ENCODE measurements around the gene VIPR2.
"Not testable (repeated sequence)": the region's sequence is repeated elsewhere in the genome, so short reads cannot be mapped to it uniquely, and the experiment has no call there.

Gene VIPR2

GRCh38 chr7:159000859-159001435, 143.7 kb downstream of the VIPR2 start (continued):
- no peak for TF ChIP-seq PATZ1 (CRISPR knock-in tag; IDR thresholded peaks at IDR 0.05; ENCODE audit: borderline replicate concordance)

GRCh38 chr7:159000070-159000469, 144.6 kb downstream of the VIPR2 start:
- TF ChIP-seq SNAI2 (CRISPR knock-in tag; IDR thresholded peaks at IDR 0.05) (no peak), TCF4 (CRISPR knock-in tag; IDR thresholded peaks at IDR 0.05; ENCODE audit: borderline replicate concordance) (no peak), RARB (CRISPR knock-in tag; IDR thresholded peaks at IDR 0.05) (no peak), PPARA (CRISPR knock-in tag; IDR thresholded peaks at IDR 0.05; ENCODE audit: borderline replicate concordance) (no peak)
- ATAC-seq: no peak

GRCh38 chr7:158999496-158999895, 145.2 kb downstream of the VIPR2 start:
- no peak for ATAC-seq
- TF ChIP-seq CSDC2 (CRISPR knock-in tag; IDR thresholded peaks at IDR 0.05) (no peak), SNAI2 (CRISPR knock-in tag; IDR thresholded peaks at IDR 0.05) (no peak), ZC3H10 (CRISPR knock-in tag; IDR thresholded peaks at IDR 0.05) (no peak), ARNTL (CRISPR knock-in tag; IDR thresholded peaks at IDR 0.05; ENCODE audit: borderline replicate concordance, low read depth) (no peak), ZNF565 (CRISPR knock-in tag; conservative IDR thresholded peaks at IDR 0.05; ENCODE audit: low read depth) (no peak), CREB5 (CRISPR knock-in tag; IDR thresholded peaks at IDR 0.05; ENCODE audit: low read depth) (no peak), ESRRG (CRISPR knock-in tag; IDR thresholded peaks at IDR 0.05) (no peak), TOX (CRISPR knock-in tag; IDR thresholded peaks at IDR 0.05; ENCODE audit: borderline replicate concordance) (no peak), TSHZ2 (CRISPR knock-in tag; IDR thresholded peaks at IDR 0.05) (no peak), GLIS3 (CRISPR knock-in tag; IDR thresholded peaks at IDR 0.05) (no peak), PATZ1 (CRISPR knock-in tag; IDR thresholded peaks at IDR 0.05; ENCODE audit: borderline replicate concordance) (no peak)

GRCh38 chr7:158998261-158998660, 146.4 kb downstream of the VIPR2 start:
- not testable (repeated sequence) for ATAC-seq

- TF ChIP-seq ARNTL (CRISPR knock-in tag; IDR thresholded peaks at IDR 0.05; ENCODE audit: borderline replicate concordance, low read depth): no peak
- peak; percentile 54; the same call in 2 of the 3 replicates for ATAC-seq
These were observed 147.2 kb downstream of the VIPR2 start for GRCh38 chr7:158997471-158997870.

- ATAC-seq: no peak
- no peak for TF ChIP-seq PATZ1 (CRISPR knock-in tag; IDR thresholded peaks at IDR 0.05; ENCODE audit: borderline replicate concordance)
- TF ChIP-seq CSDC2 (CRISPR knock-in tag; IDR thresholded peaks at IDR 0.05): no peak
- TF ChIP-seq ZNF8 (CRISPR knock-in tag; IDR thresholded peaks at IDR 0.05): no peak
- no peak for TF ChIP-seq ZNF565 (CRISPR knock-in tag; conservative IDR thresholded peaks at IDR 0.05; ENCODE audit: low read depth)
- no peak for TF ChIP-seq OSR1 (CRISPR knock-in tag; IDR thresholded peaks at IDR 0.05)
- no peak for TF ChIP-seq ZC3H10 (CRISPR knock-in tag; IDR thresholded peaks at IDR 0.05)
- no peak for TF ChIP-seq CSRNP3 (CRISPR knock-in tag; IDR thresholded peaks at IDR 0.05)
- TF ChIP-seq SNAI2 (CRISPR knock-in tag; IDR thresholded peaks at IDR 0.05): no peak
- no peak for TF ChIP-seq ESRRG (CRISPR knock-in tag; IDR thresholded peaks at IDR 0.05)
- TF ChIP-seq GLIS3 (CRISPR knock-in tag; IDR thresholded peaks at IDR 0.05): no peak
- no peak for TF ChIP-seq RARB (CRISPR knock-in tag; IDR thresholded peaks at IDR 0.05)
- TF ChIP-seq ARNTL (CRISPR knock-in tag; IDR thresholded peaks at IDR 0.05; ENCODE audit: borderline replicate concordance, low read depth): no peak
- no peak for TF ChIP-seq TCF4 (CRISPR knock-in tag; IDR thresholded peaks at IDR 0.05; ENCODE audit: borderline replicate concordance)
- no peak for TF ChIP-seq CREB5 (CRISPR knock-in tag; IDR thresholded peaks at IDR 0.05; ENCODE audit: low read depth)
- no peak for TF ChIP-seq ZFP3 (CRISPR knock-in tag; IDR thresholded peaks at IDR 0.05)
These were observed 147.6 kb downstream of the VIPR2 start for GRCh38 chr7:158997110-158997453.
